ENCODE data around the gene LILRB4. TPM values are rescaled to one million over a fixed set of nuclear protein-coding genes. Genes with fewer than 3 reads are reported as not detected.

The LILRB4 gene
- total RNA-seq (2021): not detected in 2 replicates
- long read RNA-seq: 0 reads

- H3K27ac ChIP-seq (ENCODE audit: insufficient read length, low read depth, low read length): no peak within 1 kb of the TSS
- Mint-ChIP-seq H3K27ac (no peak within 1 kb of the TSS), H3K4me1 (no peaks in the 10 kb centered on the region), H3K9me3 (peaks cover 81 to 100% of the 10 kb centered on the region in 2 experiments), H3K36me3 (ENCODE audit: insufficient read depth in 1 of 3, low read depth in 3 of 3) (peaks cover 13 to 34% (median 19%) of the 10 kb centered on the region in 3 experiments; a peak in 6 of 7 replicates), H3K4me3 (no peak within 1 kb of the TSS), H3K27me3 (ENCODE audit: low read depth) (peaks cover 2% of the 10 kb centered on the region; the same call in 1 of the 2 replicates)
- H4K20me1 ChIP-seq (ENCODE audit: control insufficient read depth, insufficient read depth, insufficient read length): no peaks in the 10 kb centered on the region
- no peak within 1 kb of the TSS for H2BK5ac ChIP-seq (ENCODE audit: insufficient read length, low read length)
- no peak within 1 kb of the TSS for H3K56ac ChIP-seq (ENCODE audit: insufficient read length, low read depth, low read length)
- no peak for DNase-seq
- no peaks in the 10 kb centered on the region for H3K79me2 ChIP-seq (ENCODE audit: insufficient read depth, low read length)
- H2BK120ac ChIP-seq (ENCODE audit: low read depth, low read length, poor library complexity, severe bottlenecking): no peak within 1 kb of the TSS
- H3T11ph ChIP-seq (ENCODE audit: low read length): no peak within 1 kb of the TSS
- no peaks in the 10 kb centered on the region for H3K27me3 ChIP-seq (ENCODE audit: insufficient read depth, low read length)
- H3K9me3 ChIP-seq (ENCODE audit: control insufficient read depth, low read depth, low read length): peaks cover 85% of the 10 kb centered on the region
- H3K9ac ChIP-seq (ENCODE audit: extremely low read depth, insufficient read length, low read length): no peak within 1 kb of the TSS
- WGBS (ENCODE audit: extremely low coverage, insufficient read length, low lambda C conversion rate): no CpG with 5 or more reads among the region's 7 CpGs
- H3K4ac ChIP-seq (ENCODE audit: low read depth, low read length): no peak within 1 kb of the TSS
- H2AK5ac ChIP-seq (ENCODE audit: insufficient read length, low read length): no peak within 1 kb of the TSS
- no peak within 1 kb of the TSS for H2BK12ac ChIP-seq (ENCODE audit: insufficient read length, low read depth, low read length)
- H3K23ac ChIP-seq (ENCODE audit: insufficient read length, low read depth, low read length): no peak within 1 kb of the TSS
- H2BK15ac ChIP-seq (ENCODE audit: low read depth, low read length): no peak within 1 kb of the TSS
- H4K8ac ChIP-seq (replicated peaks; ENCODE audit: insufficient read length, low read depth, low read length): no peak within 1 kb of the TSS
- no peak within 1 kb of the TSS for H4K91ac ChIP-seq (ENCODE audit: insufficient read length, low read depth, low read length)
- H3K79me1 ChIP-seq (ENCODE audit: insufficient read depth, low read depth, low read length, poor library complexity, severe bottlenecking): no peaks in the 10 kb centered on the region
- no peaks in the 10 kb centered on the region for H3K4me1 ChIP-seq (ENCODE audit: insufficient read depth, low read length)
- no peak within 1 kb of the TSS for H4K5ac ChIP-seq (ENCODE audit: insufficient read length, low read depth, low read length)
- H2AFZ ChIP-seq (ENCODE audit: low read length): no peak within 1 kb of the TSS
- no peak for TF ChIP-seq CTCF (conservative IDR thresholded peaks at IDR 0.05)
- H3K4me2 ChIP-seq (ENCODE audit: insufficient read depth, insufficient read length, low read length): no peak within 1 kb of the TSS
- no peak within 1 kb of the TSS for H2BK20ac ChIP-seq (ENCODE audit: low read depth, low read length, poor library complexity, severe bottlenecking)
- no peaks in the 10 kb centered on the region for H3K23me2 ChIP-seq (ENCODE audit: insufficient read length, low read depth, low read length, poor library complexity, severe bottlenecking)
- no peak within 1 kb of the TSS for H3K18ac ChIP-seq (ENCODE audit: insufficient read length, low read depth, low read length)
- no peak within 1 kb of the TSS for H3K14ac ChIP-seq (ENCODE audit: insufficient read depth, low read length)
Measured at GRCh38 chr19:54662730-54663129, at the start of gene LILRB4. LILRB4 (plus strand) TSS chr19:54662985; CDS start chr19:54663034, 49 bp downstream.

All from H9 (cell line).